Endothelial cell (in vitro differentiated cells): Measurements from ENCODE around the gene ZNF148. TPM values are rescaled to one million over a fixed set of nuclear protein-coding genes. Genes with fewer than 3 reads are reported as not detected.

Experiments
- DNase-seq: peaks from one replicate; pipeline ENCODE4 v3.0.0; 2021; ENCODE audit warnings: low spot score
- H3K27ac Mint-ChIP-seq: one replicate; pipeline ENCODE4 v1.8.0; 2021; ENCODE audit warnings: mixed read lengths, inconsistent platforms; ENCODE audit not compliant: unreplicated experiment
- H3K27me3 Mint-ChIP-seq: one replicate; pipeline ENCODE4 v1.8.0; 2021; ENCODE audit warnings: mild to moderate bottlenecking, moderate library complexity, mixed read lengths, inconsistent platforms; ENCODE audit not compliant: unreplicated experiment
- H3K36me3 Mint-ChIP-seq: one replicate; pipeline ENCODE4 v1.8.0; 2021; ENCODE audit warnings: mild to moderate bottlenecking, low read depth, mixed read lengths, inconsistent platforms; ENCODE audit not compliant: unreplicated experiment
- H3K4me1 Mint-ChIP-seq: one replicate; pipeline ENCODE4 v1.8.0; 2021; ENCODE audit warnings: mild to moderate bottlenecking, mixed read lengths, inconsistent platforms; ENCODE audit not compliant: unreplicated experiment
- H3K4me3 Mint-ChIP-seq: one replicate; pipeline ENCODE4 v1.8.0; 2021; ENCODE audit warnings: mild to moderate bottlenecking, mixed read lengths, inconsistent platforms; ENCODE audit not compliant: unreplicated experiment
- H3K9me3 Mint-ChIP-seq: one replicate; pipeline ENCODE4 v1.8.0; 2021; ENCODE audit warnings: mixed read lengths, inconsistent platforms; ENCODE audit not compliant: unreplicated experiment
- total RNA-seq: library from RNA; stranded (reverse); fragmentation: NEBNext Ultra II Directional; extraction: Animal tissue kit (Norgen Biotek cat#: 25700); gene quantifications from one replicate; pipeline ENCODE4 v1.2.1, GENCODE V29; 2021; ENCODE audit not compliant: unreplicated experiment
- TF ChIP-seq, protein P1 (sequence below): fragments of 200-600 bp; sonication (generic); IDR thresholded peaks from one replicate; pipeline ENCODE4 v1.5.0; 2021; ENCODE audit warnings: antibody characterized with exemption; ENCODE audit not compliant: unreplicated experiment

The ZNF148 gene
- total RNA-seq, 1 donor from 2014 or later, result 34.3 TPM

DNA sequence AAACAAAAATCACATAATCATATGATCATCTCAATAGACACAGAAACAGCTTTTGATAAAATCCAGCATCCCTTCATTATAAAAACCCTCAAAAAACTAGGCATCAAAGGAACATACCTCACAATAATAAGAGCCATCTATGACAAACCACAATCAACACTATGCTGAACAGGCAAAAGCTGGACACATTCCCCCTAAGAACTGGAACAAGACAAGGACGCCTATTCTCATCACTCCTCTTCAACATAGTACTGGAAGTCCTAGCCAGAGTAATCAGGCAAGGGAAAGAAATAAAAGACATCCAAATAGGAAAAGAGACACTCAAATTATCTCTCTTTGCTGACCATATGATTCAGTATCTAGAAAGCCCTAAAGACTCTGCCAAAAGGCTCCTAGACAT is 107.7 kb downstream of the ZNF148 start:
- Mint-ChIP-seq H3K27me3 (peaks cover 6% of the 10 kb centered on the region), H3K4me3 (no peak overlapping the region), H3K4me1 (peaks cover 11% of the 10 kb centered on the region), H3K36me3 (peaks cover 3% of the 10 kb centered on the region), H3K27ac (no peak overlapping the region), H3K9me3 (no peaks in the 10 kb centered on the region)
- DNase-seq, result no peak
- TF ChIP-seq, protein P1, sequence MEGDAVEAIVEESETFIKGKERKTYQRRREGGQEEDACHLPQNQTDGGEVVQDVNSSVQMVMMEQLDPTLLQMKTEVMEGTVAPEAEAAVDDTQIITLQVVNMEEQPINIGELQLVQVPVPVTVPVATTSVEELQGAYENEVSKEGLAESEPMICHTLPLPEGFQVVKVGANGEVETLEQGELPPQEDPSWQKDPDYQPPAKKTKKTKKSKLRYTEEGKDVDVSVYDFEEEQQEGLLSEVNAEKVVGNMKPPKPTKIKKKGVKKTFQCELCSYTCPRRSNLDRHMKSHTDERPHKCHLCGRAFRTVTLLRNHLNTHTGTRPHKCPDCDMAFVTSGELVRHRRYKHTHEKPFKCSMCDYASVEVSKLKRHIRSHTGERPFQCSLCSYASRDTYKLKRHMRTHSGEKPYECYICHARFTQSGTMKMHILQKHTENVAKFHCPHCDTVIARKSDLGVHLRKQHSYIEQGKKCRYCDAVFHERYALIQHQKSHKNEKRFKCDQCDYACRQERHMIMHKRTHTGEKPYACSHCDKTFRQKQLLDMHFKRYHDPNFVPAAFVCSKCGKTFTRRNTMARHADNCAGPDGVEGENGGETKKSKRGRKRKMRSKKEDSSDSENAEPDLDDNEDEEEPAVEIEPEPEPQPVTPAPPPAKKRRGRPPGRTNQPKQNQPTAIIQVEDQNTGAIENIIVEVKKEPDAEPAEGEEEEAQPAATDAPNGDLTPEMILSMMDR, result no peak

DNA sequence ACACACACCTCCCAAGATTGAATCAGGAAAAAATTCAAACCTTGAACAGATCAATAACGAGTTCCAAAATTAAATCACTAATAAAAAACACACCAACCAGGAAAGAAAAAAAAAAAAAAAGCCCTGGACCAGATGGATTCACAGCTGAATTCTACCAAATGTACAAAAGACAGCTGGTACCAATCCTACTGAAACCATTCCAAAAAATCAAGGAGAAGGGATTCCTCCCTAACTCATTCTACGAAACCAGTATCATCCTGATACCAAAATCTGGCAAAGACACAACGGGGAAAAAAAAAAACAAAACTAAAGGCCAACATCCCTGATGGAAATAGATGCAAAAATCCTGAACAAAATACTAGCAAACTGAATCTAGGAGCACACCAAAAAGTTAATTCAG is 108.2 kb downstream of the ZNF148 start:
- H3K27me3 Mint-ChIP-seq, result peaks cover 5% of the 10 kb centered on the region
- H3K27ac Mint-ChIP-seq, result no peak overlapping the region
- TF ChIP-seq, protein P1, result no peak
- H3K4me3 Mint-ChIP-seq, result no peak overlapping the region
- no peak for DNase-seq
- peaks cover 2% of the 10 kb centered on the region for H3K36me3 Mint-ChIP-seq
- peaks cover 9% of the 10 kb centered on the region for H3K4me1 Mint-ChIP-seq
- no peaks in the 10 kb centered on the region for H3K9me3 Mint-ChIP-seq

DNA sequence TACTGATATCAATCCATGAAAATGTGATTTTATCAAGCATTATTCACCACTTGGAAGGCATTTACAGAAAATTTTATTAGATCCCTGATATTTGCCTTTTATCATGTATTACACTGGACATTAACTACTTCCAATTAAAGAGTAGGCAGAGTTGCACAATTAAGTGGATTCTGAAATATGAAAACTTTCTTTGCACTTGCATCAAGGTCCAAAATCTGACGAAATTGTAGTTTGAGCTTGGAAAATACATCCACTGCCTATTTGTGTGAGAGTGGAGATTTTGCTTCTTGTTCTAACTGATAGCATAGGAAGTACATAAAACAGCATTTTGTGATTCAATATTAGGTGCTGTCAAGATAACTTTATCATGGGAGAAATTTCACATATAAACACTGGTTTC is 113.0 kb downstream of the ZNF148 start:
- H3K27me3 Mint-ChIP-seq, result no peaks in the 10 kb centered on the region
- TF ChIP-seq, protein P1, result no peak
- no peaks in the 10 kb centered on the region for H3K9me3 Mint-ChIP-seq
- H3K4me3 Mint-ChIP-seq, result no peak overlapping the region
- DNase-seq, result no peak
- H3K27ac Mint-ChIP-seq, result no peak overlapping the region
- H3K36me3 Mint-ChIP-seq, result peaks cover 10% of the 10 kb centered on the region
- no peaks in the 10 kb centered on the region for H3K4me1 Mint-ChIP-seq

DNA sequence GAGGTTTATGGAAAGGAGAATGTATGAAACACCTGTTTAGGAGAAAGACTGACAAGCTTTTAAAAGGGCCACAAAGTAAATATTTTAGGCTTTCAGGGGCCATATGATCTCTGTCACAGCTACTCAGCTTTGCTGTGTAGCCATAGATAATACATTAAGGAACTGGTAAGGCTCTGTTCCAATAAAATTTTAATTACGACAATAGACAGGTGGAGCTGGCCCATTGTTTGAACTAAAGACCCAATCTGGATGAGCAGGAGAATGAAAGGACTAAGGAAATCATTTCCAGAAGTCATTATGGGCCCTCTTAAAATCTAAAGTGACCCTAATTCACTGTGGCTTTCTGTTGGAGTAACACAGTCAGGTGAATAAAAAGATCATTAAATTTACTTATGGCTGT is 114.1 kb downstream of the ZNF148 start:
- no peak for DNase-seq
- H3K36me3 Mint-ChIP-seq, result peaks cover 17% of the 10 kb centered on the region
- H3K4me3 Mint-ChIP-seq, result no peak overlapping the region
- peaks cover 2% of the 10 kb centered on the region for H3K27me3 Mint-ChIP-seq
- H3K9me3 Mint-ChIP-seq, result no peaks in the 10 kb centered on the region
- no peak overlapping the region for H3K27ac Mint-ChIP-seq
- no peaks in the 10 kb centered on the region for H3K4me1 Mint-ChIP-seq
- TF ChIP-seq, protein P1, result no peak

DNA sequence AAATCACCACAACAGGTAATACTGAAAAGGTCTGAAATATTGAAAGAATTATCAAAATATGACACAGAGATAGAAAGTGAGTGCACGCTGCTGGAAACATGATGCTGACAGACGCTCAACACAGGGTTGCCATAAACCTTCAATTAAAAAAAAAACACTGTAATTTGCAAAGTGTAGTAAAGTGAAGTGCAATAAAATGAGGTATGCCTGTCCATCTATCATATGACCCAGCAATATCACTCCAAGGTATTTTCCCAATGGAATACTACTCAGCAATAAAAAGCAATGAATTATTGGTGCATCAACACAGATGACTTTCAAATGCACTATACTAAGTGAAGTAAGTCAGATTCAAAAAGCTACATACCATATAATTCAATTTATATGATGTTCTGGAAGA is 115.0 kb downstream of the ZNF148 start:
- TF ChIP-seq, protein P1, result no peak
- Mint-ChIP-seq H3K36me3 (peaks cover 17% of the 10 kb centered on the region), H3K4me1 (no peaks in the 10 kb centered on the region), H3K27me3 (peaks cover 2% of the 10 kb centered on the region), H3K9me3 (no peaks in the 10 kb centered on the region), H3K4me3 (no peak overlapping the region), H3K27ac (no peak overlapping the region)
- DNase-seq, result no peak
